ENCODE results near the gene SLC25A13.
"Not testable (repeated sequence)": the region's sequence is repeated elsewhere in the genome, so short reads cannot be mapped to it uniquely, and the experiment has no call there.

SLC25A13 gene

DNA sequence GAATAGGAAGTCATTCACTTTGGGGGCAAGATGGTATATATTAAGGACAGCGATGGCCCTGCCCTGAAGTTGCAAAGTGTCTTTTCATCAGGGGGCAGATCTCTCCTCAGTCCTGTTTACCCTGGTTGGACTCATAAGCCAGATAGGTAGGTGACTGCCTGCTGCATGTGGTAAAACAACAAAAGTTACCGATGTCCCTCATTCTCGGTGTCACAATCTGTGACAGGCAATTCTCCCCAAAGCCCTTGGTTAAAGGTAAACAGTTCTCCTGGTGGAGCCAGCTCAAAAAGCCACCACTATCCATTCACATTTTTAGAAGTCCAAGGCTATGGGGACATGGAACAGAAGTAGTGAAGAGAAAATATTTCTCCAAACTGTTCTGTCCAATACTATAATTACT lies 9.9 kb upstream of the SLC25A13 start:
- no peak overlapping the region for H3K4me3 ChIP-seq (ENCODE audit: low read depth, low read length)
- TF ChIP-seq CTCF (IDR thresholded peaks at IDR 0.05; ENCODE audit: borderline replicate concordance, insufficient read depth, low read depth, low read length): no peak

GRCh38 chr7:96331233-96331632 lies 9.3 kb upstream of the SLC25A13 start:
- no peak overlapping the region for H3K4me3 ChIP-seq (ENCODE audit: low read depth, low read length)
- no peak for TF ChIP-seq CTCF (IDR thresholded peaks at IDR 0.05; ENCODE audit: borderline replicate concordance, insufficient read depth, low read depth, low read length)

DNA sequence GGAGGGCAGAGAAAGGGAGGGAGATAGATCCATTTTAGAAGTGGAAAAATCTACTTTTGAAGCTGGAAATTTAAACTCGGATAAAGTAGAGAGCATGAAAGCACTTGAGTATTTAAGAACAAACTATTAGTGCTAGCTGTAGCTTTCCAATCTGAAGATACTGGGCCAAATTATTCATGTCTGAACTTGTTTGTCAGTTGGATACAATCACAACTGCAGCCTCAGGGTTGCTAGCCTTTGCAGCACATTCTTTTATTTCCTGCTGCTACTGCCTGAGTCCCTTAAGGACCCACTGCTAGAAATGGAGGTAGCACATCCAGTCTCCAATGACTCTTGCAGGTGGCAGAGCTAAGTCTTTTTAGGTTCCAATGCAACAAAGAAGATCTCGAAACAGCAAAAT lies 8.3 kb upstream of the SLC25A13 start:
- H3K4me3 ChIP-seq (ENCODE audit: low read depth, low read length): no peak overlapping the region
- TF ChIP-seq CTCF (IDR thresholded peaks at IDR 0.05; ENCODE audit: borderline replicate concordance, insufficient read depth, low read depth, low read length): no peak

DNA sequence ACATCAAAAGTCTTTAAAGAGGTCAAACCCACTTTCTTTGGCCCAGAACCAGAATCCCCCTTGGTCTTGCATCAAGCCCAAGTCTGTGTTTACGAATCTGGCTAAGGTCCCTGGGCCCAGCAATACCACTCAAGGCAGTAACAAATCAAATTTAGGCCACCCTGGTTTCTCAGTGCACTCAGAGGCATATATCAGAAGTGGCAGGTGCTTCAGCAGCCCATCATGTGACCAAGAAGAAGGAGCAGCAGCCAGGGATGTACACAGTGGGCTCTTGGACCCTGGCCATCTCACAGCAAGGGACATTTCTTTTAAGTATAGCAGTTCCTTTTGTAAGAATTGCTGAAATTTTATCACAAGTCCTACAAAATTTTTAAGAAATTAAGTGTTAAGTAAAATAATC lies 7.3 kb upstream of the SLC25A13 start:
- TF ChIP-seq CTCF (IDR thresholded peaks at IDR 0.05; ENCODE audit: borderline replicate concordance, insufficient read depth, low read depth, low read length): no peak
- H3K4me3 ChIP-seq (ENCODE audit: low read depth, low read length): no peak overlapping the region

- no peak for TF ChIP-seq CTCF (IDR thresholded peaks at IDR 0.05; ENCODE audit: borderline replicate concordance, insufficient read depth, low read depth, low read length)
- no peak overlapping the region for H3K4me3 ChIP-seq (ENCODE audit: low read depth, low read length)
These were observed 6.1 kb upstream of the SLC25A13 start for GRCh38 chr7:96328016-96328415.

DNA sequence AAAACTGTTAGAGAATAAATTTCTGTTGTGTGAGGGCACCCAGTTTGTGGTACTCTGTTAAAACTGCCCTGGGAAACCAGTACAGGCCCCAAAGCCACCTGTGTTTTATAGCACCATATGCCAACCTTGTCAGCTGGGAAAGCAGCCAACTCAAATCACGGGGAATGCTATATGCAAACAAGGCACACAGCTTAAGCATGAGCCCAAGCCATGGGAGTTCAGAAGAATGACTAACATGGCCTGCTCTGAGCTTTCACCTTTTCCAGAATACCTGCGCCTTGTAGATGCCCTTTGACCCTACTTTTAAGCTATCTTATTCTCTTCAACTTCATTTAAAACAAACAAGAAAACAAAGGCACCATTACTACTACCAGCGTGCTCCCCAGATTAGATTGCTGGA lies 5.5 kb upstream of the SLC25A13 start:
- no peak overlapping the region for H3K4me3 ChIP-seq (ENCODE audit: low read depth, low read length)
- no peak for TF ChIP-seq CTCF (IDR thresholded peaks at IDR 0.05; ENCODE audit: borderline replicate concordance, insufficient read depth, low read depth, low read length)

GRCh38 chr7:96326752-96327151 lies 4.9 kb upstream of the SLC25A13 start:
- not testable (repeated sequence) for H3K4me3 ChIP-seq (ENCODE audit: low read depth, low read length)

DNA sequence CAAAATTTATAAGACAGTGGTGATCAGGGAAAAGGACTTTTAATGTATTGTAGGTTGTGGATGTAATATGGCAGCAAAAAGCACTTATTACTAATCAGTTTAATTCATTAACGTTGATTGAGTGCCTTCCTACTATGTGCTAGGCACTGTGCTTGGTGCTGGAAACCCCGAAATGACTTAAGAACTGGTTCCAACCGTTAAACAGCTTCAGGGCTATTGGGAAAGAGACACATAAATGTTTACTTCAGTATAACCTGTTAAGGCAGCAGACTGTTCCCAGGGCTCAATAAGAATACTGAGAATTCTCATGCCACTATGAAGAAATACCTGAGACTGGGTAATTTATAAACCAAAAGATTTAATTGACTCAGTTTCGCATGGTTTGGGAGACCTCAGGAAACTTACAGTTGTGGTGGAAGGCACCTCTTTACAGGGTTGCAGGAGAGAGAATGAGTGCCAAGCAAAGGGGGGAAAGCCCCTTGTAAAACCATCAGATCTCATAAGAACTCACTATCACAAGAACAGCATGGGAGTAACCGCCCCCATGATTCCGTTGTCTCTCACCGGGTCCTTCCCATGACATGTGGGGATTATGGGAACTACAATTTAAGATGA lies 1.1 kb upstream of the SLC25A13 start:
- TF ChIP-seq CTCF (IDR thresholded peaks at IDR 0.05; ENCODE audit: borderline replicate concordance, insufficient read depth, low read depth, low read length): no peak
- no peak overlapping the region for H3K4me3 ChIP-seq (ENCODE audit: low read depth, low read length)

All from GM12875 (cell line).